ENCODE measurements around the gene SSR2. TPM values are rescaled to one million over a fixed set of nuclear protein-coding genes. Genes with fewer than 3 reads are reported as not detected.

The SSR2 gene
- polyA plus RNA-seq, 4 donors, result 133 to 316 (median 266) TPM

DNA sequence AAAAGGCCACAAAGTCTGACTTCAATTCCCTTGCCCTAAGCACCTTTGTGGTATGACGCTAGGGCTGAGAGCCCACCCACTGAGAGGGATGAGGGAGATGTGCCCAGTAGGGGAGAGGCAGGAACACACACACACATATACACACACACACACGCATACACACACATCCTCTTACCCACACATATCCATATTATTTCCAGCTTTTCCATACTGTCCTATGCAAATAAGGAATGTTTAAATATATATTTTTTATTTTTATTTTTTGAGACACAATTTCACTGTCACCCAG is 43.2 kb upstream of the SSR2 start:
- WGBS, 3 donors, result 65 to 74% (median 73%) methylated on average over 2 of the region's 2 CpGs
- no peak for FAIRE-seq
- H3K27me3 ChIP-seq (ENCODE audit: control insufficient read depth in 3 of 3, insufficient read depth in 3 of 3, low read length in 3 of 3), result no peaks in the 10 kb centered on the region
- H3K4me3 ChIP-seq (ENCODE audit: low read depth in 1 of 3, low read length in 3 of 3), result no peak overlapping the region
- H3K9me3 ChIP-seq (ENCODE audit: control insufficient read depth in 2 of 2, insufficient read depth in 1 of 2, low read depth in 1 of 2, low read length in 1 of 2), result no peaks in the 10 kb centered on the region
- peaks cover 0 to 55% (median 2%) of the 10 kb centered on the region in 3 donors for H3K36me3 ChIP-seq (ENCODE audit: control insufficient read depth in 3 of 3, insufficient read depth in 2 of 3, low read depth in 1 of 3, low read length in 3 of 3)
- H3K27ac ChIP-seq (ENCODE audit: low read depth in 1 of 3, low read length in 2 of 3), result no peak overlapping the region
- H3K4me1 ChIP-seq (ENCODE audit: control insufficient read depth in 3 of 3, insufficient read depth in 2 of 3, low read depth in 1 of 3, low read length in 2 of 3), result peaks cover 0 to 13% (median 0%) of the 10 kb centered on the region in 3 donors
- no peak for DNase-seq

DNA sequence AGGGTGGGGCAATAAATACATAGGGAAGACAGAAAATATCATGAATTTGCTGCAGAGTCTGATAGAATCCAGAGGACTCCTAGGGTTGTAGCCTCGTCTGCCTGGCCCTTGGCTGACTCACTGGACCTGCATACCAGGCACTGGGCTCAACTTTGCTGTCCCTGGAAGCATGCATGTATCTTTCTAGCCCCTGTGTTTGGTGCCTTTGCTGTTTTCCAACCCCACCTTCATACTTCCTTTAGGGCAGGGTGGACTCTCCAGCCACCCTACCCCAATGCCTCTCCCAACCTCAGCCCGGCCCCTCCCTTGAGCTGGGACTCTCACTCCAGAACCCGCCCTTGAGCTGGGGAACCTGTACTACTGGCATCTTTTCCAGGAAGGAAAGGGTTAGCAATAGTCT is 41.4 kb upstream of the SSR2 start:
- DNase-seq (peak in 1 of 2 donors; percentile 55), FAIRE-seq (no peak)
- Histone ChIP-seq H3K4me3 (ENCODE audit: low read depth in 1 of 3, low read length in 3 of 3) (peak overlapping the region in 2 of 3 donors; percentile 51 to 68), H3K4me1 (ENCODE audit: control insufficient read depth in 3 of 3, insufficient read depth in 2 of 3, low read depth in 1 of 3, low read length in 2 of 3) (peaks cover 0 to 13% (median 0%) of the 10 kb centered on the region in 3 donors), H3K27ac (ENCODE audit: low read depth in 1 of 3, low read length in 2 of 3) (peak overlapping the region; percentile 6 to 72 (median 70)), H3K36me3 (ENCODE audit: control insufficient read depth in 3 of 3, insufficient read depth in 2 of 3, low read depth in 1 of 3, low read length in 3 of 3) (peaks cover 0 to 50% (median 2%) of the 10 kb centered on the region in 3 donors), H3K9me3 (ENCODE audit: control insufficient read depth in 2 of 2, insufficient read depth in 1 of 2, low read depth in 1 of 2, low read length in 1 of 2) (no peaks in the 10 kb centered on the region), H3K27me3 (ENCODE audit: control insufficient read depth in 3 of 3, insufficient read depth in 3 of 3, low read length in 3 of 3) (no peaks in the 10 kb centered on the region)
- WGBS, 3 donors, result 18 to 55% (median 34%) methylated on average over 3 of the region's 3 CpGs

DNA sequence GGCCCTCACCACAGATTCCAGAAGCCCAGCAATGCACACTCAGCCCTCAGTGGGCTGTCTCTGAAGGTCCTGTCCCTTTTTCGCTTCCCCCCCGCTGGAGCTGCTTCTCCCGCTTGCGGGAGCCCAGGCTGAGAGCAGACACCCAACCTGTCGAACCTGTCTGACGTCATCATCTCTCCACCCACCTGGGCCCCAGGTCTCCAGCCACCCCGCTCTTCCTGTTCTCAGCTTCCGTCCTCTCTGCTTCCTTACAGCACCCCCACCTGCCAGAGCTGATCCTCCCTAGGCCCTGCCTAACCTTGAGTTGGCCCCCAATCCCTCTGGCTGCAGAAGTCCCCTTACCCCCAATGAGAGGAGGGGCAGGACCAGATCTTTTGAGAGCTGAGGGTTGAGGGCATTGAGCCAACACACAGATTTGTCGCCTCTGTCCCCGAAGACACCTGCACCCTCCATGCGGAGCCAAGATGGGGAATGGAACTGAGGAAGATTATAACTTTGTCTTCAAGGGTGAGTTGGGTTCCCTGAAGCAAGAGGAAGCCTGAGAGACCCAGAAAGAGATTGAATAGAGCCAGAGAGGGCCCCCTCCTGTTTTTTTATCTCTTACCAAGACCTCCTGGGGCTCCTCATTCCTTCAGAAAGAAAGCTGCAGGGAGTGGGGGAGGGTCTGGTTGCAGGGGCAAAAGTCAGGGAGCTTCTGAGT is 40.3 kb upstream of the SSR2 start, which contains the start of gene RAB25:
Gene RAB25 (plus strand): TSS at position 224 of the 700 bp plus-strand sequence. CDS start 241 bp downstream, at position 465.
- FAIRE-seq, result no peak
- WGBS, 3 donors, result 10 to 43% (median 17%) methylated on average over 11 of the region's 11 CpGs

DNA sequence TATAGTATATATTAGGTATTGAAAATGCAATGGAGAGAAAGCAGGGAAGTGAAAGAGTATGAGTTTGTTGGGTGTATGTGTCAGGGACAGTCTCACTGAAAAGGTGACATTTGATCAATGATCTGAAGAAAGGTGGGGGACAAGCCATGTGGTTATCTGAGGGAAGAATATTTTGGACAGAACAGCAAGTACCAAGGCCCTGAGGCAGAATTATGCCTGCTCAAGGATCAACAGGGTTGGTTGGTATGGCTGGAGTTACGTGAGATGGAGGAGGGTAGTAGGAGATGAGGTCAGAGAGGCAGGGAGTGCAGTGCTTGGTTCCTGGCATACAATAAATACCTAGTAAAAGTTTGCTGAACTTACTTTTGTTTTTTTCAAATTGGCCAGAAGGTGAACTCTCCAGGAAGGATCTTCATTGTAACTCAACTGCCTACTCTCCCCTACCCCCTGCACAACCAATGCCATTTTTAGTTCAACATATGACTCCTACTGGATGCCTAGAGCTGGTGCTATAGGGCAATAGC is 35.6 kb upstream of the SSR2 start:
- DNase-seq (no peak), FAIRE-seq (no peak)
- WGBS, 3 donors, result 90 to 100% (median 100%) methylated on average over 1 of the region's 1 CpG
- peaks cover 0 to 5% (median 4%) of the 10 kb centered on the region in 3 donors for H3K4me1 ChIP-seq (ENCODE audit: control insufficient read depth in 3 of 3, insufficient read depth in 2 of 3, low read depth in 1 of 3, low read length in 2 of 3)
- H3K27ac ChIP-seq (ENCODE audit: low read depth in 1 of 3, low read length in 2 of 3), result no peak overlapping the region
- H3K9me3 ChIP-seq (ENCODE audit: control insufficient read depth in 2 of 2, insufficient read depth in 1 of 2, low read depth in 1 of 2, low read length in 1 of 2), result no peaks in the 10 kb centered on the region
- H3K36me3 ChIP-seq (ENCODE audit: control insufficient read depth in 3 of 3, insufficient read depth in 2 of 3, low read depth in 1 of 3, low read length in 3 of 3), result peaks cover 0 to 17% (median 2%) of the 10 kb centered on the region in 3 donors
- no peaks in the 10 kb centered on the region for H3K27me3 ChIP-seq (ENCODE audit: control insufficient read depth in 3 of 3, insufficient read depth in 3 of 3, low read length in 3 of 3)
- no peak overlapping the region for H3K4me3 ChIP-seq (ENCODE audit: low read depth in 1 of 3, low read length in 3 of 3)

More for the DNA sequence above, 40.3 kb upstream of the SSR2 start, which contains the start of gene RAB25:
- no peaks in the 10 kb centered on the region for H3K27me3 ChIP-seq (ENCODE audit: control insufficient read depth in 3 of 3, insufficient read depth in 3 of 3, low read length in 3 of 3)
- no peaks in the 10 kb centered on the region for H3K9me3 ChIP-seq (ENCODE audit: control insufficient read depth in 2 of 2, insufficient read depth in 1 of 2, low read depth in 1 of 2, low read length in 1 of 2)
- H3K4me1 ChIP-seq (ENCODE audit: control insufficient read depth in 3 of 3, insufficient read depth in 2 of 3, low read depth in 1 of 3, low read length in 2 of 3), result peaks cover 0 to 14% (median 0%) of the 10 kb centered on the region in 3 donors
- peak within 1 kb of the TSS; percentile 44 to 68 (median 51) for H3K4me3 ChIP-seq (ENCODE audit: low read depth in 1 of 3, low read length in 3 of 3)
- H3K27ac ChIP-seq (ENCODE audit: low read depth in 1 of 3, low read length in 2 of 3), result peak within 1 kb of the TSS; percentile 70 to 85 (median 72)
- peak; percentile 96 for DNase-seq
- H3K36me3 ChIP-seq (ENCODE audit: control insufficient read depth in 3 of 3, insufficient read depth in 2 of 3, low read depth in 1 of 3, low read length in 3 of 3), result peaks cover 0 to 43% (median 2%) of the 10 kb centered on the region in 3 donors

DNA sequence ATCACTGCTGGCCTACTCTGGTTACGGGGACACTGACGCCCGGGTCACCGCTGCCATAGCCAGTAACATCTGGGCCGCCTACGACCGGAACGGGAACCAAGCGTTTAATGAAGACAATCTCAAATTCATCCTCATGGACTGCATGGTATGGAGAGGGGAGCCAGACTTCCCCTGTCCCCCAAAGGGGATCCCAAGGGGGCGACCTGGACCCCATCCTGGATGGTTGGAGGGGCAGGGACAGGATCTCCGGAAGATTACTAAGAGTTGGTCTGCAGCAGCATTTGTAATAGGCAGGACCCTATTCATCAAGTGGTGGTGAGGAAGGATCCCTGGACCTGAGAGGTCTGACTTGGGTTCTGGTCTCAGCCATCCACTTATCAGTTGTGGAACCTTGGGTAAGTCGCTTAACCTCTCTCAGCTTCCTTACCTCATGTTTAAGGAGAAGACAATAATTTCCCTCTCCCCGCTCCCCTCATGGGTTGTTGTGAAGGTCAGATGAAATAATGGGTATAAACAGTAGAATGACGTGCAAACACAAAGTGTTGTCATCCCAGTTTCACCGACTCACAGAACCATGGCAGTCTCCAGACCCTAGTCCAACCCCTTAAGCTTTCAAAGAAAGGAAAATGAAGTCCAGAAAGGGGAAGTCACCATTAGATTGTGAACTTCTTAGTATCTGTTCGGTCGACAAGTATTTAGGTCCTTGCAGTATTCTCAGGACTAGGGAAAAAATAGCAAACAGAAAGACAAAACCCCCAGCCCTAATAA is 34.7 kb upstream of the SSR2 start:
- Histone ChIP-seq H3K36me3 (ENCODE audit: control insufficient read depth in 3 of 3, insufficient read depth in 2 of 3, low read depth in 1 of 3, low read length in 3 of 3) (peaks cover 2 to 25% (median 4%) of the 10 kb centered on the region in 3 donors), H3K27me3 (ENCODE audit: control insufficient read depth in 3 of 3, insufficient read depth in 3 of 3, low read length in 3 of 3) (no peaks in the 10 kb centered on the region), H3K4me1 (ENCODE audit: control insufficient read depth in 3 of 3, insufficient read depth in 2 of 3, low read depth in 1 of 3, low read length in 2 of 3) (peaks cover 0 to 5% (median 4%) of the 10 kb centered on the region in 3 donors), H3K9me3 (ENCODE audit: control insufficient read depth in 2 of 2, insufficient read depth in 1 of 2, low read depth in 1 of 2, low read length in 1 of 2) (no peaks in the 10 kb centered on the region), H3K4me3 (ENCODE audit: low read depth in 1 of 3, low read length in 3 of 3) (peak overlapping the region; percentile 73 to 96 (median 96)), H3K27ac (ENCODE audit: low read depth in 1 of 3, low read length in 2 of 3) (peak overlapping the region in 2 of 3 donors; percentile 69 to 87)
- FAIRE-seq (no peak), DNase-seq (no peak)
- WGBS, 3 donors, result 20 to 23% (median 21%) methylated on average over 17 of the region's 17 CpGs

DNA sequence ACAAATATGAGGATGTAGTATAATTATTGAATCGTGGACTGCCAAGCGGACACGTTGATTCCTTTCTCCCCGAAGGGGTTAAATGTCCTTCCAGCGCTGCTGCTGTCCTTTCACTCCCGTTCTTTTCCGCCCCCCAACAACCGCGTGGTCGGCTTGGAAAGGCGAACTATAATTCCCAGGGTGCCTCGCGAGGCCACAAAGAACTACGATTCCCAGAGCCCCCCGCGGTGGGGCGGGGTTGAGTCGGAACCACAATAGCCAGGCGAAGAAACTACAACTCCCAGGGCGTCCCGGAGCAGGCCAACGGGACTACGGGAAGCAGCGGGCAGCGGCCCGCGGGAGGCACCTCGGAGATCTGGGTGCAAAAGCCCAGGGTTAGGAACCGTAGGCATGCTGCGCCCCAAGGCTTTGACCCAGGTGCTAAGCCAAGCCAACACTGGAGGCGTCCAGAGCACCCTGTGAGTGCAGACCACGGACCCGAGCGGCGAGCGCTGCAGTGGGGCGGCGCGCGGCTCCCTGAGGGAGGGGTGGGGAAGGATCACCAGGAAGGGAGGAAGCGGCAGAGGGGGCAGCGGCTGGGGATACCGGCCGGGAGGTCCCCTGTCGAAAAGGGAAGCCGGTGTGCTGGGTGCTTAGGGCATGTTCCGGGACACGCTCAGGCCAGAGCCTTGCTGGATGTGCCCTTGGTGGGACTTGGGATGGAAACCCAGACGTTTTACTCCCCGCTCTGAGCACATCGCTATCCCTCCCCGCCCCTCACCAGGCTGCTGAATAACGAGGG is 33.9 kb upstream of the SSR2 start, which contains the start of gene LAMTOR2:
Gene LAMTOR2 (plus strand): TSS at position 283 of the 781 bp plus-strand sequence. CDS start 108 bp downstream, at position 391.
- no peaks in the 10 kb centered on the region for H3K9me3 ChIP-seq (ENCODE audit: control insufficient read depth in 2 of 2, insufficient read depth in 1 of 2, low read depth in 1 of 2, low read length in 1 of 2)
- FAIRE-seq, result no peak
- H3K4me1 ChIP-seq (ENCODE audit: control insufficient read depth in 3 of 3, insufficient read depth in 2 of 3, low read depth in 1 of 3, low read length in 2 of 3), result peaks cover 0 to 5% (median 4%) of the 10 kb centered on the region in 3 donors
- H3K36me3 ChIP-seq (ENCODE audit: control insufficient read depth in 3 of 3, insufficient read depth in 2 of 3, low read depth in 1 of 3, low read length in 3 of 3), result peaks cover 2 to 33% (median 4%) of the 10 kb centered on the region in 3 donors
- peak; percentile 98 to 99 for DNase-seq
- H3K4me3 ChIP-seq (ENCODE audit: low read depth in 1 of 3, low read length in 3 of 3), result peak within 1 kb of the TSS; percentile 73 to 96 (median 96)
- WGBS, 3 donors, result 0% methylated on average over 47 to 53 of the region's 53 CpGs
- H3K27me3 ChIP-seq (ENCODE audit: control insufficient read depth in 3 of 3, insufficient read depth in 3 of 3, low read length in 3 of 3), result no peaks in the 10 kb centered on the region
- H3K27ac ChIP-seq (ENCODE audit: low read depth in 1 of 3, low read length in 2 of 3), result peak within 1 kb of the TSS; percentile 75 to 94 (median 87)

DNA sequence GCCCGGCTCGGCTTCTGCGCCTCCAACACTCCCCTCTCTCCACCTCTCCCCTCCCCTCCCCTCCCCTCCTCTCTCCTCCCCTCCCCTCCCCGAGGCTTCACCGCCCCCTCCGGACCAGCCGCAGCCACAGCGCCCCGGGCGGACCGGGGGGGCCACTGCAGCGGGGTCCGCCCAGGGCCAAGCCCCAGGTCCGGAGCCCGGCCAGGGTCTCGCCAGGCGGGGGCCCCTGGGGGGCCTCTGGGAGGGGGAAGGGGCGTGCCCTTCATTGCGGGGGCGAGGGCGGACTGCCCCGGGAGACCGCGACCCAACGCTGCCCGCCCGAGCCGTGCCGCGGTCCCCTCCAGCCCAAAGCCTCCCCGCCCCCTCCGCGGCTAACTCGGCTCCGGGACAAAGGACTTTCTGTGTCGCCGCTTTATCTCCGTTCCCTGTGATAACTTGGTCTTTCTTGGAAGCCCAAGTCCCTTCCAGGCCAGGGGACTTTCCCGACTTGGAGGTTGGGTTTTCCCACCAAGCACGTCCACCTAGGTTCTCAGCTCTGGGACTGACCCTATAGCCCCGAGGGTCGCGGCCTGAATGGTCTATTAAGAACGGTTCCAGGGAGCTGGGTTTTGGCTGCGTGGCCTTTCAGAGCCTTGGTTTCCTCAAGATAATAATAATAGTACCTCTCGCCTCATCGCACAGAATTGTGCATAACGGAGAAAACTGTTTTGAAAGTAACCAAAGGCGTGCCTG is 33.2 kb upstream of the SSR2 start, which contains the start of gene UBQLN4:
Gene UBQLN4 (minus strand): TSS at position 31 of the 732 bp plus-strand sequence. CDS start 97 bp downstream, outside the sequence.
- Histone ChIP-seq H3K4me3 (ENCODE audit: low read depth in 1 of 3, low read length in 3 of 3) (peak within 1 kb of the TSS; percentile 73 to 96 (median 96)), H3K27me3 (ENCODE audit: control insufficient read depth in 3 of 3, insufficient read depth in 3 of 3, low read length in 3 of 3) (no peaks in the 10 kb centered on the region), H3K9me3 (ENCODE audit: control insufficient read depth in 2 of 2, insufficient read depth in 1 of 2, low read depth in 1 of 2, low read length in 1 of 2) (no peaks in the 10 kb centered on the region), H3K27ac (ENCODE audit: low read depth in 1 of 3, low read length in 2 of 3) (peak within 1 kb of the TSS; percentile 75 to 94 (median 87)), H3K36me3 (ENCODE audit: control insufficient read depth in 3 of 3, insufficient read depth in 2 of 3, low read depth in 1 of 3, low read length in 3 of 3) (peaks cover 2 to 38% (median 5%) of the 10 kb centered on the region in 3 donors), H3K4me1 (ENCODE audit: control insufficient read depth in 3 of 3, insufficient read depth in 2 of 3, low read depth in 1 of 3, low read length in 2 of 3) (peaks cover 0 to 5% (median 4%) of the 10 kb centered on the region in 3 donors)
- 0 to 1% (median 0%) methylated on average over 25 to 47 of the region's 49 CpGs for WGBS, 3 donors
- DNase-seq (peak; percentile 90 to 91), FAIRE-seq (no peak)
